ENCODE results near the gene PLAU. TPM values are rescaled to one million over a fixed set of nuclear protein-coding genes. Genes with fewer than 3 reads are reported as not detected.
A peak's percentile ranks its signal among the peaks of the same experiment; 100 is the strongest.

PLAU gene
- total and polyA plus RNA-seq, 10 of the 15 experiments (the other 5 are each of a cell fraction or from before 2014, with no cell fraction given), result 2.5 to 20.9 (median 11.5) TPM

DNA sequence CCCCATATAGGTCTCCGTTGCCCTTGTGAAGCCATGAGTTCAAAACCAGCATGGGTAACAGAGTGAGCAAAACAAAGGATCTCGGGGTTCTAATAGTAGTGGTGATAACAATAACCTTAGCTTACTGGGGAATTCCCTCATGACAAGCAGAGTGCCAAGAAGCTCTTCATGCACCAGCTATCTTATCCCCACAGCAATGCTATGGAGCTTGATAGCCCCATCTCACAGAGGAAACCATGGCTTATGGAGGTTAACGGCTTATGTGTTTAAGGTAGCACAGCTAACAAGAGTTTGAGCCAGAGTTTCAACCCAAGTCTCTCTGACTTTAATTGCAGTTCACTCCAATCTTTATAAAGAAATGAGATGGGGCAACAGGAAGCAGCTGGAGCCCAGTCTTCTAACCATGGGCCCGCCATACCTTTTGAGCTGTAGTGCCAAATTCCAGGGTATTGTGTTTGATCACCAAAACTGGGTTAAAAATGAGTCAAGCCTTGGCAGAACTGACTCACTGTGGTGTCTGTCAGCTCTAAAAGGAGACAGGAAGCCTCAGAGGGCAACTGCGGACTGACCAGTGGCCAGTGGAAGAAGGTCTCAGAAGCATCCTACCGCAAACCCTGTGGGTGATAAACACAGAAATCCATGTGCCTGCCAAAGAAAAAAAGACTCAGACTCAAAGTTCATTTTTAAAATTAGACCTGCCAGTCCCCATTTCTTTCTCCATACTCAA lies 16.5 kb upstream of the PLAU start:
- no peak for FAIRE-seq
- SMC1A ChIA-PET (ENCODE audit: uncharacterized antibody, unreplicated experiment), result interaction anchor here (0.6 to 27.4 kb wide), 15 partner anchors 5 to 208 kb away, joined by 3 to 1048 read pairs (median 3); no protein-coding TSS in a partner anchor
- Histone ChIP-seq H3K27me3 (replicated peaks in 1 of 2; ENCODE audit: control insufficient read depth in 2 of 2, insufficient read depth in 2 of 2, low read length in 1 of 2) (no peaks in the 10 kb centered on the region), H3K4me2 (ENCODE audit: control insufficient read depth, insufficient read depth) (no peak overlapping the region), H2AFZ (ENCODE audit: control insufficient read depth, low read depth, low read length) (no peak overlapping the region), H3K9ac (ENCODE audit: control insufficient read depth, insufficient read depth, low read length) (no peak overlapping the region), H4K20me1 (ENCODE audit: control insufficient read depth, insufficient read depth) (no peaks in the 10 kb centered on the region), H3K9me3 (replicated peaks; ENCODE audit: control insufficient read depth, insufficient read depth, low read length) (no peaks in the 10 kb centered on the region), H3K4me3 (no peak overlapping the region), H3K36me3 (ENCODE audit: control insufficient read depth in 2 of 2, insufficient read depth in 2 of 2, low read length in 1 of 2) (no peaks in the 10 kb centered on the region), H3K4me1 (ENCODE audit: control insufficient read depth, insufficient read depth, low read length) (no peaks in the 10 kb centered on the region), H3K79me2 (ENCODE audit: control insufficient read depth, insufficient read depth, low read length) (no peaks in the 10 kb centered on the region), H3K27ac (ENCODE audit: control insufficient read depth, insufficient read depth) (no peak overlapping the region)
- DNase-seq (ENCODE audit: low read depth, low spot score), result no peak
- peak; percentile 87 for ATAC-seq
- POLR2A ChIA-PET, result interaction anchor here (1.1 to 2.1 kb wide), 3 partner anchors 14 to 46 kb away, joined by 3 to 9 read pairs (median 7); no protein-coding TSS in a partner anchor
- 12% methylated on average over 6 of the region's 6 CpGs for WGBS (ENCODE audit: insufficient coverage, insufficient replicate concordance, low lambda C conversion rate, missing lambda C conversion rate)
- in situ Hi-C loops (cut with MboI) (loop anchor here (5.0 to 25.0 kb wide), 2 partner anchors 43 to 193 kb away; no protein-coding TSS in a partner anchor), intact Hi-C loops (cut with micrococcal nuclease; ENCODE audit: unreplicated experiment) (no loop called here)
- RAD21 ChIA-PET (ENCODE audit: unreplicated experiment), result interaction anchor here (0.7 to 21.4 kb wide), 11 partner anchors 8 to 187 kb away, joined by 3 to 616 read pairs (median 4); partner anchors contain the start of gene PLAU
- no TSS peak for BruUV-seq (replicated peaks)
- CTCF ChIA-PET, result interaction anchor here (0.6 to 19.8 kb wide), 11 partner anchors 8 to 208 kb away, joined by 3 to 930 read pairs (median 5); no protein-coding TSS in a partner anchor
- TF ChIP-seq ZNF592 (IDR thresholded peaks at IDR 0.05) (no peak), CREM (IDR thresholded peaks at IDR 0.05; ENCODE audit: low read depth) (peak; percentile 29; the same call in 1 of the 2 replicates), IKZF2 (IDR thresholded peaks at IDR 0.05) (peak; percentile 31 to 43; a peak in 2 of 4 replicates), EED (IDR thresholded peaks at IDR 0.05; ENCODE audit: low read depth) (peak; percentile 81), SP1 (IDR thresholded peaks at IDR 0.05; ENCODE audit: low read depth, low read length) (no peak), SRF (IDR thresholded peaks at IDR 0.05; ENCODE audit: low read depth in 2 of 2, low read length in 2 of 2) (peak in 1 of 2 experiments; percentile 63; a peak in 1 of 4 replicates), POLR2A (IDR thresholded peaks at IDR 0.05; ENCODE audit: low read depth, low read length) (no peak), FOXM1 (IDR thresholded peaks at IDR 0.05; ENCODE audit: low read depth, low read length) (peak; percentile 63; the same call in 1 of the 2 replicates), IRF4 (IDR thresholded peaks at IDR 0.05; ENCODE audit: low read depth, low read length) (peak; percentile 35; the same call in 1 of the 2 replicates), EGR1 (IDR thresholded peaks at IDR 0.05; ENCODE audit: borderline replicate concordance in 1 of 2, low read depth in 2 of 2, low read length in 2 of 2) (no peak), IRF3 (IDR thresholded peaks at IDR 0.05) (no peak), NR2F1 (conservative IDR thresholded peaks at IDR 0.05) (peak; percentile 66; the same call in 1 of the 2 replicates), GABPA (IDR thresholded peaks at IDR 0.05; ENCODE audit: low read depth) (peak; percentile 17; the same call in 1 of the 2 replicates), YY1 (IDR thresholded peaks at IDR 0.05; ENCODE audit: low read depth, low read length) (0 out of 2 replicates have a peak, but pooled peaks have one; percentile 14)
- TF ChIP-seq, protein P1, sequence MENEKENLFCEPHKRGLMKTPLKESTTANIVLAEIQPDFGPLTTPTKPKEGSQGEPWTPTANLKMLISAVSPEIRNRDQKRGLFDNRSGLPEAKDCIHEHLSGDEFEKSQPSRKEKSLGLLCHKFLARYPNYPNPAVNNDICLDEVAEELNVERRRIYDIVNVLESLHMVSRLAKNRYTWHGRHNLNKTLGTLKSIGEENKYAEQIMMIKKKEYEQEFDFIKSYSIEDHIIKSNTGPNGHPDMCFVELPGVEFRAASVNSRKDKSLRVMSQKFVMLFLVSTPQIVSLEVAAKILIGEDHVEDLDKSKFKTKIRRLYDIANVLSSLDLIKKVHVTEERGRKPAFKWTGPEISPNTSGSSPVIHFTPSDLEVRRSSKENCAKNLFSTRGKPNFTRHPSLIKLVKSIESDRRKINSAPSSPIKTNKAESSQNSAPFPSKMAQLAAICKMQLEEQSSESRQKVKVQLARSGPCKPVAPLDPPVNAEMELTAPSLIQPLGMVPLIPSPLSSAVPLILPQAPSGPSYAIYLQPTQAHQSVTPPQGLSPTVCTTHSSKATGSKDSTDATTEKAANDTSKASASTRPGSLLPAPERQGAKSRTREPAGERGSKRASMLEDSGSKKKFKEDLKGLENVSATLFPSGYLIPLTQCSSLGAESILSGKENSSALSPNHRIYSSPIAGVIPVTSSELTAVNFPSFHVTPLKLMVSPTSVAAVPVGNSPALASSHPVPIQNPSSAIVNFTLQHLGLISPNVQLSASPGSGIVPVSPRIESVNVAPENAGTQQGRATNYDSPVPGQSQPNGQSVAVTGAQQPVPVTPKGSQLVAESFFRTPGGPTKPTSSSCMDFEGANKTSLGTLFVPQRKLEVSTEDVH (IDR thresholded peaks at IDR 0.05; ENCODE audit: low read depth, partially characterized antibody), result no peak

Data from GM12878 (cell line).